Activated CD4-positive, CD25-positive, alpha-beta regulatory T cell (primary cell): ENCODE data around the gene LRRK1.

Experiments used
- DNase-seq, 4 experiments: peaks; one replicate each; lab custom pipeline; 2025; lab: John Stamatoyannopoulos, UW

Gene LRRK1

DNA sequence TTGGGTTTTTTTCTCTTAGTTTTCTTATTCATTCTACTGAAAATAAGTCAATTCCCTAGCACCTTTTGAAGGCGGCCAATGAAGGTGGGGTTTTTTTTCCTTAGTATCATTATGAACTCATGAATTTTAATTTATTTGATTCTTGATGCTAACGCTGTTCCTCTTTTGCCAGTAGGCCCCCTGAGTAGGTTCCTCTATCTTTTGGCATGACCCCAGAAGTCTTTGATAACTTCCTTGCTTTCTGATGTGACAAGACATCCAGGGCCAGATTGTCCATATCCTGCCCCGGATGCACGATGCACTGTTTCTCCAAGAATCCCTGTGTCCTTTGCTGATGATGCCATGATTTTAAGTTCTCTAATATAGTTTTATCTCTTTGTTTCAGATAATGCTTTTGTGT lies 20.6 kb downstream of the LRRK1 start:
- DNase-seq, result no peak

DNA sequence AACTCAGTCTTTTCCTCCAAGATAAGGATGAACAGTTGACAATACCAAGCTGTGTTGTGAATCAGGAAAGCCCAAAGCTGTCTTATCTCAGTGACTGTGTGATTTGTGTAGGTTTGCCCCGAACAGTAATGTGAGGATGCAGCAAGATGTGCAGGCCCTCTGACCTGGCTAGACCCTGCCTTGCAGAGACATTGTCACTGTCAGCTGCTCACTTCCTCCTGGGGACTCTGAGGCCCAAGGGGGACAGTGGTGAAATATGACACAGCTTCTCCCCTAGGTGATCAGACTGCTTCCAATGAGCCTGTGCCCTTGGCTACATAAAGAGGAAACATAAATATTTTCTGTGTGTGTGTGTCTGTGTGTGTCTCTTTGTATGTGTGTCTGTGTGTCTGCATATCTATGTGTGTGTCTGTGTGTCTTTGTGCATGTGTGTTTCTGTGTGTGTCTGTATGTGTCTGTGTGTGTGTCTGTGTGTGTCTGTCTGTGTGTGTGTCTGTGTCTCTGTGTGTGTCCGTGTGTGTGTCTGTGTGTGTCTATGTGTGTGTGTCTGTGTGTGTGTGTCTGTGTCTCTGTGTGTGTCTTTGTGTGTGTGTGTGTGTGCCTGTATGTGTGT lies 21.7 kb downstream of the LRRK1 start:
- DNase-seq, result no peak

DNA sequence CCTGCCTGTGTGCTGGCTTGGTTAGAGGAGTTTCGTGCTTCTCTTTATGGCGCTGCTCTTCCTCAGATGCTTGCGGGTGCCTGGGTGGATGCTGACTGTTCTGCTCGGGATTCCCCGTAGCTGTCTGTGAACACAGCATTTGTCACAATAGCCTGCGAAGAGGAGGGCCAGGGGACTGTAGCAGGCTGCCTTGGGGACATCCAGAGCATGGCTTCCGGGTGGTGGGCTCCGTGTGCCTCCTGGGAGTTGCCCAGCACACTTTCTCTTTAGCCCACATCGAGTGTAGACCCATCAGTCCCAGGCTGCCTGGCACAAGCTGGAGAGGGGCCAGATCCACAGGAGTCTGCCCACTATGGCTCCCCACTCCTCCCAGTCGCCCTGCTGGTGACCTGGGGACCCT lies 22.4 kb downstream of the LRRK1 start:
- no peak for DNase-seq

DNA sequence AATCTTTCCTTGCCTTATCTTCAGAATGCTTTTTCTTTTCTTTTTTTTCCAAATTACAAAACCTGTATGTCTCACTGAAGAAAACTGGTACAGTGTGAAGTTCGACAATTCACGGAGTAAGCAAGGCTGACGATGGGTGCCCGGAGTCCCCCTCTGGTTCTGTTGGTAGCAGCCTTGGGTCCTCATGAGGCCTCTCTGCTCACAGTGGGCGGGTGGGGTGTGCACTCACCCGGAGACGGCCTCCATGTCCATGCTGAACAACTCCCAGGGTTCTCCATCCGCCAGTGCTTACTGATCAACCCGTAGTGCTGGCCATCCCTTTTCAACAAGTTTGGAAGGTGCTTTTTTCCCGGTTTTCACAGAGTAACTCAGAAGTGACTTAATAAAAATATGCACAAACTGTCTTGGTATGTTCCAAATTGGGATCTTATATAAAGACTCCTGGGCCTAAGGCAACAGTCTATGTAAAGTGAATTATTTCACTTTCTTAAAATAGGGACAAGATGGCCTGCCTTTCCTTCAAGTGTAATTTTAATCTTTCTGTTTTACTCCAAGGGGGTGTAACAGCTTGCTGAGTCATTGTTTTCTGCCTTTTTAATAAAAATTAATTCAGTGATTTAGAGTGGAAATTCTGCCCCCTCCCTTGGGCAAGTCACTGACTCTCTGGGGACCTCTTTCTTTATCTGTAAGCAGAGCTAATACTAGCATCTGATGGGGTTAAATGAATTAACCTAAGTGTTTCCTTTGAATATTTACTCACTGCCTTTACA lies 23.7 kb downstream of the LRRK1 start:
- no peak for DNase-seq

DNA sequence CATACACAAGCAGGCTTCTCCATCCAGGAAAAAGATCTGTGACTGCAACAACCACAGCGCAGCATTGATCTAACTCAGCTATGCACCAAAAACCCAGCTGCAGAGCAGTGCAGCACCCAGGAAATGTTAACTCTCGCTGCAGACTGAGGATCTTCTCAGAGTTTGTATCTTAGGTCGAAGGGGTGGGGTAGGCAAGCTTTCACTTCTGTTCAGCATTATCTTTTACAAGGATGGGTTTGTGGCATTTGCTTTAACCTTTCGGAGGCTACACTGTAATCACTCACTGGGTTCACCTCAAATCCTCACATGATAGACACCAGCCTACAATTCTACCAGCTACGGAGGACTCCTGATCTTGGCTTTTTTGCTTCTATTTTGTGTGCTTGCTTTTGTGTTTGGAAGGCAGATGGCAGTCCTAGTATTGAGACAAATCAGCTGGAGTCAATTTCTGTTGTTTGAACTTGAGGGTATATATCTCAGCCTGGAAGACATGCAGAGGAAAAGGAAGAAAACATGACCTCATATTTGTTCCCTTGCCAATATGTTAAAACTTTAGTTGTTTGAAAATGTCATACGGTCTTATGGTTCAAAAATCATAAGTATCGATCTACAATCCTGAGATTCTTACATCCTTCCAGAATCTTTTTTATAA lies 25.2 kb downstream of the LRRK1 start:
- DNase-seq, result no peak

DNA sequence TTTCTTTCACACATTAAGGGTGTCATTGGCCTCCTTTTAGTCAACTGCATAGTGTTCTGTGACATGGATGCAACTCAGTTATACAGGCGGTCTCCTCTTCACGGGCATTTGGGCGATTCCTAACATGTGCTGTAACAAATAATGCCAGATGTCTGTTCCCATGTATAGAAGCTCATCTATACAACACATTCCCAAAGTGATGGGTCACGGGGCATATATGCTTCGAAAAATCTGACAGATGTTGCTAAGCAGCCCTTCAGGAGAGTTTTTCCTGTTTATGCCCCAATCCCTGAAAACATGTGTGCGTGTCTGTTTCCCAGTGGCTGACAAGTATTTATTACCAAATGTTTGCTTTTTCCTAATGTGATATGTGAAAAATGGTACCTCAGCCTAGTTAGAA lies 25.8 kb downstream of the LRRK1 start:
- DNase-seq, result no peak

DNA sequence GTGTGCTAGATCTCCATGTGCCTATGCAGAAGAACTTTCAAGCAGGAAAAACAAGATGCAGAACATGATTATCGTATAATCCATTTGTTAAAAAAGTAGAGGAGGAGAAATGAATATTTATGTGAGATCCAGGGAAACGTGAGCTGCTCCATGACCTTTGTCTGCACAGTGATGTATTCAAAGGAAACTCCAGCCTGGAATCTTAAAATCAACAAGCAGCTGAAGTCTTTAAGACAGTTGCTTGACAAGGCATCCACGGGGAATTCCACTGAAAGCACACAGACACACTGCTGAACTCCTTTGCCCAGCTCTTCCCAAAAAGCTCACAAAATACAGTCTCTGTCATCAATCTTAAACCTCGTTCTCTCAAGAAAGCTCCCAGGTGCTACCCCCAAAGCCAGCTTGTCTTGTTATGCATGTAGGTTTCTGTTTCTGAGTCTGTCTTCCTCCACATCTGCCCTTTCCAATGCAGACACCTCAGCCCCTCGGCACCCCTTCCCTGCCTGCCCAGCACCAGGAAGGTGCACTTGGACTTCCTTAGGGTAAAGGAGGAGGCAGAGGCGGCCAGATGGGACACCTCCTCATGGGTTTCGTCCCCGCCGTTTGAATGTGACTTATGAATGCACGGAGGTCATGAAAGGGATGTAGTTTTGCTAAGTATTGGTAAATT lies 28.7 kb downstream of the LRRK1 start:
- no peak for DNase-seq

DNA sequence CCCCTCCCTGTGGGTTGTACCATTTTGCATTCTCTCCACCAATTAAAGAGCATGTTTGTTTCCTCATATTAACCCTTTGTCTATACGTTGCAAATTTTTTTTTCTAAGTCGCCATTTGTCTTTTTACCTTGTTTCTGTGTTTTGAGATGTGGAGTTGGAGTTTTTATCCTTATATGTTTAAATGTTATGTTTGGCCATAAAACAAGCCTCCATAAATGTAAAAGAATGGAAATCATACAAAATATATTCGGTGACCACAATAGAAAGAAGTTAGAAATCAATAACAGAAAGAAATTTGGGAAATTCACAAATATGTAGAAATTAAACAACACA lies 29.2 kb downstream of the LRRK1 start:
- no peak for DNase-seq

DNA sequence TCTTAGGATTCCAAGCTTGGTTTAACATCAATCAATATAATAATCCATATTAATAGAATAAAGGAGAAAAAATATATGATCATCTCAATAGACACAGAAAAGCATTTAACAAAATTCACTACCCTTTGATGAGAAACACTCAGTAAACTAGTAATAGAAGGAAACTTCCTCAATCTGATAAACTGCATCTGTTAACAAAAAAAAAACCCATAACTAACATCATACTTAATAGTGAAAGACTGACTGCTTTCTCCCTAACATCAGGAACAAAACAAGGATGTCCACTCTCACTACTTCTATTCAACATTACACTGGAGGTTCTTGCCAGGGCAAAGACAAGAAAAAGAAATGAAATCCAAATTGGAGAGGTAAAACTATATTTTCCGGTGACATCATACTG lies 30.5 kb downstream of the LRRK1 start:
- no peak for DNase-seq

DNA sequence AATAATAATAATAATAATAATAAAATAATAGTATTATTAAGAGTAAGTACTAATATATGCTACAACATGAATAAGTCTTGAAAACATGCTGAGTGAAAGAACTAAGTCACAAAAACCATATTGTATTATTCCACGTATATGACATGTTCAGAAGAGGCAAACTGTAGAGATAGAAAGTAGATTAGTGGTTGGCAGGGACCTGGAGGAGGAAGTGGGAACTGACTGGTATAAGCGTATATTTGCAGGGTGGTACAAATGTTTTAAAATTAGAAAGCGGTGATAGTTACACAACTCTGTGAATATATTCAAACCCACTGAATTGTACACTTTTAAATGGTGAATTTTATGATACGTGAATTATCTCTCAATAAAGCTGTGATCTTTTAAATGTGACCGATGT lies 32.8 kb downstream of the LRRK1 start:
- DNase-seq, result no peak

DNA sequence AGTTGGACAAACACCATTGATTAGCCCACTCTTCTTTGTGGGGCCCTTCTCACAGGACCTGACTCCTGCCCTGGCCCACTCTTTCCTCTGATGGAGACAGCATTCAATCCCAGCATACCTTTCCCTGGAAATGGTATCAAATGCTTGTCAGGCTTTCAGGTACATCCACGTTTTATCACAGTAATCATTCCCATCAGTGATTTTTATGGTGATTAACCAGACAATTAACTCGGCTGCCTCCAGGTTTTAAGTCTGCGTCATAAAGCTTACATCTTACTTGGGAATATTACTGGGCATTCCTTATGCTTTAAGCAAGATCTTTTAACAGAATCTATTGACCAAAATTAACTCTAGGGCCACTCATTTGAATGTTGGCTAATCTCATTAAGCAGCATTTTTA lies 33.4 kb downstream of the LRRK1 start:
- DNase-seq, result no peak

DNA sequence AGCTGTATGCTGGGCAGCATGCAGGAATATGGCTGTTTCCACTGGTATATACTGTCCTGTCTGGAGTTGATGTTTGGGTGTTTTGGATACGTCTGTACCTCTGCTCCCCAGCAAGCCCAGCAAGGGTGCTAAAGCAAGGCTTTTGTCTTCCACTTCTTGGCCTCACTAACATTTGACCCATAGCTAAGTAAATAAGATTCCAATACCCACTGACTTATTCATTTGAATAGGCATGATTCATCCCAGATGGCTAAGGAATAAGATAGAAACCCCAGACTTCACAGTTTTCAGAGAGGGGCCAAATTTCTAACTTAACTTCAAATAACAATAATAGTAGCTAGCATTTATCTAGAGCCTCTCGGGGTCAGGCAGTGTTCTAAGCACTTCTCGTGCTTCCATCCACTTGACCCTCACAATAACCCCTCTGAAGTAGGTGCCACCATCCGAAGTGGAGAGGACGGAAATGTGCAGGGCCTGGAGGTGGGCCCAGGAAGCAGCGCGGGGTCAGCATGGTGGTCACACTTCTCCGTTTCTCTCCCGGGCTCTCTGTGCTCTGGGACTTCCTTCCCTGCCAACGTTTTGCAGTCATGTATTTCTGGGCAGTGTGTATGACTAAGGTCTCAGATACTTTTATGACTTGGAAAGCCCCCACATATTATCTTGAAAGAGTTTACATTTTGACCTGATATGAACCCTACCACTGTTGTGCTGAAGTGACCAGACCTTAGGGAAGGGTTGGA lies 39.3 kb downstream of the LRRK1 start:
- DNase-seq, result no peak

DNA sequence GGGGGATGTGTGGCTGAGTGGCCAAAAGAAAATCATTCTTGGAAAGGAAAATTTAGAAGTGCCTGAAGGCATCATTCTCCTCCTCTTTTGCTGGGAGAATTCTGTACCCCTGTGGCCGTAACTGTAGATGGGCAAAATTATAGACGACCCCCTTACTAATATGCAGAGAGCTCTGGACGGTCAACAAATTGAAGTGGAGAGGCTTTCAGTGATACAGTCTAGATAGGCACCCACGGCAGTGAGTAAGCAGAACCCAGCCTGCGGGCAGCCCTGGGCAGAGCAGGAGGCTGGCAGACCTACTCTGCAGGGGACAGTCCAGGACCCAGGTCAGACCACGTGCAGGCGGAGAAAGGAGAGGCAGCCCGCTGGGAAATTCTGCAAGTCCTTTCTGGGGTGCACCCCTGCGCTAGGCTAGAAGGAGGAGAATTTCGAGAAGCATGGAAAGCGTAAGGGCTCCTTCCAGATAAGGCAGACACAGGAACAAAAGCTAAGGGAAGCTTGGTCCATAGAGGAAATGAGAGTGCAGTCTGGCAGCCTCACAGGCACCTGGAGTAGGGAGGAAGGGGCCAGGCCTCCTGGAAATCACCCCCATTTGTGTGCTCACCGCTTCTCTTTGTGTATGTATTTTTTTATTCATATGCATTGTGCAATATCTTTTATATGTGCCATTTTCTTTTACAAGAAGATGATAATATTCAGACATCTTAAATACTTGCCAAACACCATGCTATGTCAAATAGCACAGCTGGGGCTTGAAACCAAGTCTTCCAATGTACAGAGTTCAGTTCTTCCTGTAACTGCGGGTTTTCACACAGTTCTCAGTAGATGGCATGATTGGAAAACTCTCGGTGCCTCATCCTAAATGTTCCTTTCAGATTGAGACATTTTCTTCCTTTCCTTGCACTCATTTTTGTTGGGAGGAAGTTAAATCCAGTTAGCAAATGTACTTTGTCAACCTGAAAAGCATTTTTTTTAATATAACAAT lies 40.2 kb downstream of the LRRK1 start:
- no peak for DNase-seq

DNA sequence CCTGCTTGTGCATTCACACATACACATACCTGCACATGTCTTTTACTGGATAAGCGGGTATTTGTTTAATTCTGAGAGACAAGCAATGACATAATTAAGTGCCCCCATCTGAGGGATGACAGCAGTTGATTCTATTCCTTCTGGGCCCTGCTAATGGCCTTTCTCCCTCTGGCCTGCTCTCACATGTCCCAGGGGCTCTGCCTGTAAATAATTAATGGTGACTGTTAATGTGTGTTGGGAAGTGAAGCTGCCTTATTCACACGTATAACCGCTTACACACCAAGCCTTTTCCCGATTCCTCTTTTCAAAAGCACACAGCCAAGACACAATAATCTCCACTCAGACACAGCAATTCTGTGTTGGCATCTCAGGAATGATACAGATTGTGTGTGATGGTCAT lies 47.8 kb downstream of the LRRK1 start:
- DNase-seq, result no peak

DNA sequence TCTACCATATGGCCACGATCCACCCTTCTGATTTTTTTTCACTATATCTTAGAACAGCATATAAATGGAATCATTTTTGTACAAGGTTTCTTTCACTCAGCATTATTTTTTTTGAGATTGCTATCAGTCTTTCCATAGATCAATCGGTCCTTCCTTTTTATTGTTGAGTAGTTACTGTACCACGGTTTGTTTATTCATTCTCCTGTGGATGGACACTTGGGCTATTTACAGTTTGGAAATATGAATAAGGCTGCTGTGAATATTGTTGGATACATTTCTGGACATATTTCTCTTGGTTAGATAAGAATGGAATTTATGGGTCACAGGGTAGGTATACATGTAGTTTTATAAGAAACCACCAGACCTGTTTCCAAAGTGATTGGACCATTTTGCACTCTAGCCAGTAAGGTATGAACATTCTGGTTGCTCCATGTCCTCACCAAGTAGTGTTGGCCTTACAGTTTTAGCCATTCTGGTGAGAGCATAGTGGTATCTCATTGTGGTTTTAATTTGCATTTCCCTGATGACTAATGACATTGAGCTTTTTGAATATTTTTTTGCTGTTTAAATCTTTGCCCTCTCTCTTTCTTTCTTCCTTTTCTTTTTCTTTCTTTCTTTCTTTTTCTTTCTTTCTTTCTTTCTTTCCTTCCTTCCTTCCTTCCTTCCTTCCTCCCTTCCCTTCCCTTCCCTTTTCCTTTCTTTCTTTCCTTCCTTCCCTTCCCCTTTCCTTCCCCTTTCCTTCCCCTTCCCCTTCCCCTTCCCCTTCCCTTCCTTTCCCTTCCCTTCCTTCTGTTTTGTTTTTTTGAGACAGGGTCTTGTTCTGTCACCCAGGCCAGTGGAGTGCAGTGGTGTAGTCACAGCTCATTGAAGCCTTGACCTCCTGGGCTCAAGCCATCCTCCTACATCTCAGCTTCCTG lies 49.2 kb downstream of the LRRK1 start:
- no peak for DNase-seq

DNA sequence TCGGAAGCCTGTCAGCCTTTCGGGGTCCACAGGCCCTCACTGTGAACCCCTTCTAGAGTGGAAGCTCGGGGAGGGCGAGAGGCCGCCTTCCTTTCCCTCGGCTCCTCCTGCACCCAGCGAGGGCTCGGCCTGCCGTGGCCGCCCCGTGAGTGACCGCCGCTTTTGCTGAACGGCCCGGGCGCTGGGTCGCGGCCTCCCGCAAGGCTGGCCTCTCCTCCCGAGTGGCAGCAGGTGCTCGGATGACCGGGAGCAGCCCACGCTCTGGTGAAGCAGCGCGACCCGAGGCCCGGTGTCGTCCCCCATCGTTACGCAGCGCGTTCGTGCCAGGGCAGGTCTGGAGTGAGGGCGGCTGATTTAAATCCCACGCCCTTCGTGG lies 53.8 kb downstream of the LRRK1 start:
- DNase-seq, result no peak

DNA sequence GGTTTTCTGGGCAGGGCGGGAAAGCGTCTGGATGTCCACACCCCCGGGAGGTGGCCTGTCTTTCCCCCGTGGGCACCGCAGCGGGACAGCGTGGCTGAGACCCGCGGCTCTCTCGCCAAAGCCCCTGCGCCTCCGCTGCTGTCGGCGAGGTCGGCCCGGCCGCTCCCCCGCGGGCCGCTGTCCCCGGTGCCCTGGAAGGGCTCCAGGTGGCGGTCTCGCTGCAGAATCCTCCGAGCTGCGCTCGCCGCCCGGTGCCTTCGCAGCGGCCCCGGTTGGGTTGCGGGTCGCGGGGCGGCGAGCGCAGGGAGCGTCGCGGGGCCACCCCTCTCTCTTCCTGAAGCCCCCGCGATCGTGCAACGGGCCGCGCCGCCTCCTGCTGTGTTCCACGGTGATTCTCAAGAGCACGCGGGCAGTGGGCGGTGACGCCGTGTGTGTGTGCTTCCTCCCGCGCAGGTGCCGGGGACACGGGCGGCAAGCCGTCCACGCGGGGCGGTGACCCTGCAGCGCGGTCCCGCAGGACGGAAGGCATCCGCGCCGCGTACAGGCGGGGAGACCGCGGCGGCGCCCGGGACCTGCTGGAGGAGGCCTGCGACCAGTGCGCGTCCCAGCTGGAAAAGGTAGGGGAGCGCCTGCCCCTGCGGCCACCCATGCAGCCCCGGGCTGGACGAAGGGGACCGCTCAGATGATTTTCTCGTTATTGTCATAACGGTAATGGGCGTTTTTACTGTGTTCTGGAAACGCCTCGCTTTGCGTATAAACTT lies 54.4 kb downstream of the LRRK1 start:
- DNase-seq, result no peak

DNA sequence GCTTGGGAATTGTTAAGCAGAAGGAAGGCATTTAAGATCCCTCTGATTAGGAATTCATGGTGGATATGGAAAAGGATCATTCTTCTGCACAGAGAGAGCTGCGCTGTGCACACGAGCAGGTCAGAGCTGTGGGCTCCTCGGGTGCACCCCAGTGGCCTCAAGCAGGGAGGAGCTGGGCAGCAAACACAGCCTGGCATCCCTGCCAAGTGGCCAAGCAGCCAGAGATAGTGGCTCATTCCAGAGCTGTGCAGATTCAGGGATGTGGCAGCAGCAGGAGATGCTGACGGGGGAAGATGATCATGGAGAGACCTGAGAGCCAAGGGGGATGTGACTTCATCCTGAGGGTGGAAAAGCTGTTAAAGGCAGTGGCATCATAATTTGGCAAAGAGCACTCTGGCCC lies 55.9 kb downstream of the LRRK1 start:
- no peak for DNase-seq

DNA sequence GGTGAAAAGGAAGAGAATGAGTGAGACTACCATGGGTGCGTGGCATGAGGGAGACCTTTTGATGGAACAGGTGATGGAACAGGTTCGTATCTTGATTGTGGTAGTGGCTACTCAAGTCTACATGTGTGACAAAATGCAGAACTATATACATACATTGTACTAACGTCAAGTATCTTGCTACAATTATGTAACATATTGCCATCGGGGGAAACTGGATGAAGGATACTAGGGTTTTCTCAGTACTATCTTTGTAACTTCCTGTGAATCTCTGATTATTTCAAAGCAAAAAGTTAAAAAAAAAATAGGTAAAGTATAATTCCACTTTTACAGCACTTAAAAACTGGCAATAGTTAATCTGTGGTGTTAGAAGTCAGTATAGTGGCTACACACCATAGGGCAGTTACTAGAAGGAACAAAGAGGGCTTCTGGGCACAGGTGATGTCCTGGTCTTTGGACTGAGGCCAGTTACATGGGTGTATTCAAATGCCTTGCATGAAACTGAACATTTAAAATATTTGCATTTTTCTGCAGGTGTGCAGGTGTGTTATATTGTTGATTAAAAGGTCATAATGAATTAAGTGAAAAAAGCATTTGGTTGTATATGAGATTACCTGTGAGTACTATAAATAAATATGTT lies 61.4 kb downstream of the LRRK1 start:
- DNase-seq, result no peak
